Parietal lobe (tissue), 1 donor: ENCODE measurements around the gene TBCK. TPM values are rescaled to one million over a fixed set of nuclear protein-coding genes. Genes with fewer than 3 reads are reported as not detected.

ENCODE experiments used
- total RNA-seq: library from RNA; depleted of rRNA; stranded (reverse); fragments of >200 nt; gene quantifications from one replicate; pipeline ENCODE4 v1.2.3, GENCODE V29; 2014

Gene TBCK
- 147 TPM for total RNA-seq

GRCh38 chr4:106315968-106316772 lies at the start of gene TBCK, which contains the start of gene AIMP1:
Gene TBCK, minus strand, starts transcription at chr4:106316209. Its CDS starts 7,249 bp downstream, at chr4:106308960.
Gene AIMP1, plus strand, starts transcription at chr4:106316550. Its CDS starts 8,460 bp downstream, at chr4:106325010.

Other genes starting within 250 kb of the TBCK start
- gene AIMP1, start 341 bp upstream of the TBCK start, total RNA-seq: 20.3 TPM
- not detected for gene GIMD1, start 52.6 kb upstream of the TBCK start, total RNA-seq